SIG-M5 treated with dmso at 0.1 percent for 504 hours (cell line): ENCODE data around the gene SMARCB1.

Experiments
- DNase-seq: peaks from one replicate; lab custom pipeline; 2025; ENCODE audit not compliant: unreplicated experiment; lab: John Stamatoyannopoulos, UW

Gene SMARCB1

DNA sequence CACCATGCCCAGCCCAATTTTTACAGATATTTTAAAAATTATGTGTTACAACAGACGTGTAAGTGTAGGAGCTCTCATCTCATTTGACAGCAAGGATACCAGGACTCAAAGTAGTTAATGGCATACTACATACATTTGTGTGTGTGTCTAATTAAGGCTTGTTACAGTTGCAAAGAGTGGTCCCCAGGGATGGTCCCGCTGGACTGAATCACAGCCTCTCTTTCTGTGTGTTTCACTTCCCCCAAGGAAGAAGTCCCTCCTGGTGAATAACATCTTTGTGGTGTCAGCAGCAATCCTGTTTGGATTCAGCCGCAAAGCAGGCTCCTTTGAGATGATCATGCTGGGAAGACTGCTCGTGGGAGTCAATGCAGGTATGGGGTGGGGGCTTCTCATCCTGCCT, 88.1 kb downstream of the SMARCB1 start:
- DNase-seq: no peak

- no peak for DNase-seq
Observed at GRCh38 chr22:23875801-23876200, 89.0 kb downstream of the SMARCB1 start.

DNA sequence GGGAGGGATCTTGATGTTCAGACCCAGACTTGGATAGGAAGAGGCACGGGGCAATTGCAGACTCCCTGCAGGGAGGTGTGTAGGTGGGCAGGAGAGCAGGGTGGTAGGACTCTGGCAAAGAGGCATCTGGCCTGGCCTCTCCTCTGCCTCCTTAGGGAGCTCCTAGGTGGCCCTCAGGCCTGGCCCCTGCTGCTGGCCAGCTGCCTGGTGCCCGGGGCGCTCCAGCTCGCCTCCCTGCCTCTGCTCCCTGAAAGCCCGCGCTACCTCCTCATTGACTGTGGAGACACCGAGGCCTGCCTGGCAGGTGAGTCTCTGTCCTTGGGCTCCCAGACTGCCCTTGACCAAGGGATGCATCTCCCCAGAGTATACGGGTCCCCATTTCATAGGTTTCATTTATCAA, 90.8 kb downstream of the SMARCB1 start:
- no peak for DNase-seq

DNA sequence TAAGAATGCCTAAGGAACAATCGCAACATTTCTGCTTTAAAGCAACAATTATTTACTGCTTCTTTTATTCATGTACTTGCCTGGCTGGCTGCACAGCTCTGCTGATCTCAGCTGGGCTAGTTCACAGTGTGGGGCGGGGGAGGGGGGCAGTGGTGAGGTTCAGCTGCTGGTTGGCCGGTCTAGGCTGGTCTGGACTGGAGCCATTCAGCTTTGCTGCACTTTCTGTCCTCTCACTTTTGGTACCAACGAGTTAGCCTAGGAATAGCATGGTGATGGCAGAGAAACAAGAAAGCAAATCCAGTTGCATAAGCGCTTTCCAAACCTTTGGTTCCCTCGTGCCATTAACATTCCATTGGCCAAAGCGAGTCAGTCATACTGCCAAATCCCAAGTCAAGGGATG, 91.5 kb downstream of the SMARCB1 start:
- no peak for DNase-seq

DNA sequence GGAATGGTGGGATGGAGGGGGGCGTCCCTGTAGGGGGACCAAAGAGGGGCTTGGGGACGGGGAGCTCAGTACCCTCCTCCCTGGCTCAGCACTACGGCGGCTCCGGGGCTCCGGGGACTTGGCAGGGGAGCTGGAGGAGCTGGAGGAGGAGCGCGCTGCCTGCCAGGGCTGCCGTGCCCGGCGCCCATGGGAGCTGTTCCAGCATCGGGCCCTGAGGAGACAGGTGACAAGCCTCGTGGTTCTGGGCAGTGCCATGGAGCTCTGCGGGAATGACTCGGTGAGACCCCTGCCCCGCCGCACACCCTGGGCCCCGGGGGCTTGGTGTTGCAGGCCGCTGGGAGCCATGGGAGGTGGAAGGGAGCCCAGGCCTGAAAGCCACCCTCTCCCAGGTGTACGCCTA, 95.6 kb downstream of the SMARCB1 start:
- no peak for DNase-seq

DNA sequence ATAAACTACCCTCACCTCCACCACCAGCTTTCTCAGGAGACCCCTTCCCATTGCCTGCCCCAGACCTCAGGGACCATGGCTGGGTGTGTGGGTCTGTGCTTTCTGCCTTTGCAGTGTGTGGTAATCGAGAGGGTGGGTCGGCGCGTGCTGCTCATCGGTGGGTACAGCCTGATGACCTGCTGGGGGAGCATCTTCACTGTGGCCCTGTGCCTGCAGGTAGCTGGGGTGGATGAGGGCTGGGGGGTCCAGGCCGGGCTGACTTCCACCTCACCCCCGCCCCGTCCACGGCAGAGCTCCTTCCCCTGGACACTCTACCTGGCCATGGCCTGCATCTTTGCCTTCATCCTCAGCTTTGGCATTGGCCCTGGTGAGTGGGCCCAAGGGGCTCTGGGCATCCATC, 96.9 kb downstream of the SMARCB1 start:
- no peak for DNase-seq

DNA sequence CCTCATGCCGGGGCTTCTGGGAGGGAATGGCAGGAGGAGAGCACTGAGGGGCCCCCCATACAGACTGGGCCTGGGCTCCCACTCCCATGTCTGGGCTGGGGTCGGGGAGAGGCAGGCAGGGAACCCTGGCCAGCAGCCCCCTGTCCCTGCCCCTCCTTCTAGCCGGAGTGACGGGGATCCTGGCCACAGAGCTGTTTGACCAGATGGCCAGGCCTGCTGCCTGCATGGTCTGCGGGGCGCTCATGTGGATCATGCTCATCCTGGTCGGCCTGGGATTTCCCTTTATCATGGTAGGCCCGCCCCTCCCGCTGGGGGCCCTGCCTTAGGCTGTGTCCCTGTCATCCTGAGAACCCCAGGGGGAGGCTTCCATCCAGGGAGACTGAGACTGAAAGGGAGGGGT, 97.4 kb downstream of the SMARCB1 start:
- DNase-seq: no peak
